IMR-90 (cell line): ENCODE data around the gene PNPLA1.

Experiments used
- BHLHE40 ChIP-seq: fragments of 150-350 bp; IDR thresholded peaks from 2 replicates; pipeline ENCODE4 v1.6.1; 2016; ENCODE audit warnings: mild to moderate bottlenecking, low read depth, low read length
- CEBPB ChIP-seq: IDR thresholded peaks from 2 replicates; pipeline ENCODE4 v1.6.1; 2012; ENCODE audit warnings: low read depth, low read length, improper control_type of control experiment
- MAFK ChIP-seq: IDR thresholded peaks from 2 replicates; pipeline ENCODE4 v1.6.1; 2012; ENCODE audit warnings: low read depth, low read length, improper control_type of control experiment
- MAZ ChIP-seq: IDR thresholded peaks from 2 replicates; pipeline ENCODE4 v1.6.1; 2012; ENCODE audit warnings: low read depth, mild to moderate bottlenecking, low read length, improper control_type of control experiment, moderate library complexity, borderline replicate concordance
- POLR2A ChIP-seq: IDR thresholded peaks from 2 replicates; pipeline ENCODE4 v1.6.1; 2012; ENCODE audit warnings: mild to moderate bottlenecking, low read depth, low read length
- RAD21 ChIP-seq: IDR thresholded peaks from 2 replicates; pipeline ENCODE4 v1.6.1; 2012; ENCODE audit warnings: low read length, improper control_type of control experiment
- RCOR1 ChIP-seq: IDR thresholded peaks from 2 replicates; pipeline ENCODE4 v1.6.1; 2012; ENCODE audit warnings: mild to moderate bottlenecking, low read length, improper control_type of control experiment; ENCODE audit not compliant: insufficient replicate concordance
- RFX5 ChIP-seq: IDR thresholded peaks from 2 replicates; pipeline ENCODE4 v1.8.0; 2012; ENCODE audit warnings: low read depth, mild to moderate bottlenecking, low read length, moderate library complexity
- SMC3 ChIP-seq: fragments of 150-350 bp; IDR thresholded peaks from 2 replicates; pipeline ENCODE4 v1.6.1; 2016; ENCODE audit warnings: low read depth, mild to moderate bottlenecking, antibody characterized with exemption, low read length, moderate library complexity
- TF ChIP-seq, protein P1 (sequence below): conservative IDR thresholded peaks from 2 replicates; pipeline ENCODE4 v1.5.1; 2012; ENCODE audit warnings: mild to moderate bottlenecking, low read depth, low read length, improper control_type of control experiment
- TF ChIP-seq, protein P2 (sequence below): fragments of 150-350 bp; IDR thresholded peaks from 2 replicates; pipeline ENCODE4 v1.6.1; 2016; ENCODE audit warnings: low read depth, mild to moderate bottlenecking, low read length, moderate library complexity, borderline replicate concordance

DNA sequence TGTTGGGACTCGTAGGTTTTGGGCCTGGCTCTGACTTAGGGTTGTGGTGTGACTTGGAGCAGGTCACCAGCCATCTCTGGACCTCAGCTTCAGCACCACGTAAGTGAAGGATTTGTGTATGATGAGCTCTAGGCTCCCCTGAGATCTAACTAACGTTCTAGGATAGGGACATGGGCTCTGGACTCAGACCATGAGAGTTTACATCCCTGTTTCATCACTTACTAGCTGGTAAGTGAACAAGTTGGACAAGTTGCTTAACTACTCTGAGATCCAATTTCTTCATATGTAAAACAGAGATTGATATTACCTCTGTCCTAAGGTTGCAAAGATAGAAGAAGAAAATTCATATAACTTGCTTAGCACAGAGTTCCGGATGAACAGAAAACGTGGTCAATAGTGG, 20.3 kb upstream of the PNPLA1 start:
- TF ChIP-seq, protein P1, sequence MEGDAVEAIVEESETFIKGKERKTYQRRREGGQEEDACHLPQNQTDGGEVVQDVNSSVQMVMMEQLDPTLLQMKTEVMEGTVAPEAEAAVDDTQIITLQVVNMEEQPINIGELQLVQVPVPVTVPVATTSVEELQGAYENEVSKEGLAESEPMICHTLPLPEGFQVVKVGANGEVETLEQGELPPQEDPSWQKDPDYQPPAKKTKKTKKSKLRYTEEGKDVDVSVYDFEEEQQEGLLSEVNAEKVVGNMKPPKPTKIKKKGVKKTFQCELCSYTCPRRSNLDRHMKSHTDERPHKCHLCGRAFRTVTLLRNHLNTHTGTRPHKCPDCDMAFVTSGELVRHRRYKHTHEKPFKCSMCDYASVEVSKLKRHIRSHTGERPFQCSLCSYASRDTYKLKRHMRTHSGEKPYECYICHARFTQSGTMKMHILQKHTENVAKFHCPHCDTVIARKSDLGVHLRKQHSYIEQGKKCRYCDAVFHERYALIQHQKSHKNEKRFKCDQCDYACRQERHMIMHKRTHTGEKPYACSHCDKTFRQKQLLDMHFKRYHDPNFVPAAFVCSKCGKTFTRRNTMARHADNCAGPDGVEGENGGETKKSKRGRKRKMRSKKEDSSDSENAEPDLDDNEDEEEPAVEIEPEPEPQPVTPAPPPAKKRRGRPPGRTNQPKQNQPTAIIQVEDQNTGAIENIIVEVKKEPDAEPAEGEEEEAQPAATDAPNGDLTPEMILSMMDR, result no peak
- no peak for TF ChIP-seq POLR2A
- TF ChIP-seq CEBPB, result no peak
- no peak for TF ChIP-seq MAZ
- TF ChIP-seq, protein P2, sequence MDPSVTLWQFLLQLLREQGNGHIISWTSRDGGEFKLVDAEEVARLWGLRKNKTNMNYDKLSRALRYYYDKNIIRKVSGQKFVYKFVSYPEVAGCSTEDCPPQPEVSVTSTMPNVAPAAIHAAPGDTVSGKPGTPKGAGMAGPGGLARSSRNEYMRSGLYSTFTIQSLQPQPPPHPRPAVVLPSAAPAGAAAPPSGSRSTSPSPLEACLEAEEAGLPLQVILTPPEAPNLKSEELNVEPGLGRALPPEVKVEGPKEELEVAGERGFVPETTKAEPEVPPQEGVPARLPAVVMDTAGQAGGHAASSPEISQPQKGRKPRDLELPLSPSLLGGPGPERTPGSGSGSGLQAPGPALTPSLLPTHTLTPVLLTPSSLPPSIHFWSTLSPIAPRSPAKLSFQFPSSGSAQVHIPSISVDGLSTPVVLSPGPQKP, result no peak
- TF ChIP-seq BHLHE40, result no peak
- no peak for TF ChIP-seq MAFK
- no peak for TF ChIP-seq RCOR1
- no peak for TF ChIP-seq SMC3
- TF ChIP-seq RFX5, result no peak
- TF ChIP-seq RAD21, result no peak
